ENCODE results near the gene SPSB1. TPM values are rescaled to one million over a fixed set of nuclear protein-coding genes. Genes with fewer than 3 reads are reported as not detected.

Gene SPSB1
- total RNA-seq, 1 donor from 2014 or later: 78.6 TPM

GRCh38 chr1:9248341-9249262 is 44.1 kb upstream of the SPSB1 start:
- H3K36me3 Mint-ChIP-seq (ENCODE audit: unreplicated experiment): no peaks in the 10 kb centered on the region

GRCh38 chr1:9249263-9249533 is 43.5 kb upstream of the SPSB1 start:
- H3K4me3 Mint-ChIP-seq (ENCODE audit: unreplicated experiment): peak overlapping the region; percentile 45
- peaks cover 5% of the 10 kb centered on the region for H3K27me3 Mint-ChIP-seq (ENCODE audit: unreplicated experiment)
- TF ChIP-seq CTCF (IDR thresholded peaks at IDR 0.05; ENCODE audit: partially characterized antibody, unreplicated experiment): no peak
- H3K9me3 Mint-ChIP-seq (ENCODE audit: unreplicated experiment): peaks cover 6% of the 10 kb centered on the region
- H3K4me1 Mint-ChIP-seq (ENCODE audit: low read depth, unreplicated experiment): peaks cover 26% of the 10 kb centered on the region
- no peak for DNase-seq
- no peaks in the 10 kb centered on the region for H3K36me3 Mint-ChIP-seq (ENCODE audit: unreplicated experiment)
- H3K27ac Mint-ChIP-seq (ENCODE audit: unreplicated experiment): peak overlapping the region; percentile 24

More at GRCh38 chr1:9248341-9249262, 44.1 kb upstream of the SPSB1 start:
- peak overlapping the region; percentile 45 for H3K4me3 Mint-ChIP-seq (ENCODE audit: unreplicated experiment)
- H3K4me1 Mint-ChIP-seq (ENCODE audit: low read depth, unreplicated experiment): peaks cover 23% of the 10 kb centered on the region
- DNase-seq: no peak
- H3K9me3 Mint-ChIP-seq (ENCODE audit: unreplicated experiment): peaks cover 6% of the 10 kb centered on the region
- TF ChIP-seq CTCF (IDR thresholded peaks at IDR 0.05; ENCODE audit: partially characterized antibody, unreplicated experiment): no peak
- H3K27ac Mint-ChIP-seq (ENCODE audit: unreplicated experiment): peak overlapping the region; percentile 24
- peaks cover 5% of the 10 kb centered on the region for H3K27me3 Mint-ChIP-seq (ENCODE audit: unreplicated experiment)

- Mint-ChIP-seq H3K36me3 (ENCODE audit: unreplicated experiment) (no peaks in the 10 kb centered on the region), H3K4me3 (ENCODE audit: unreplicated experiment) (no peak overlapping the region), H3K4me1 (ENCODE audit: low read depth, unreplicated experiment) (peaks cover 26% of the 10 kb centered on the region), H3K27ac (ENCODE audit: unreplicated experiment) (no peak overlapping the region), H3K9me3 (ENCODE audit: unreplicated experiment) (peaks cover 6% of the 10 kb centered on the region), H3K27me3 (ENCODE audit: unreplicated experiment) (peaks cover 5% of the 10 kb centered on the region)
- TF ChIP-seq CTCF (IDR thresholded peaks at IDR 0.05; ENCODE audit: partially characterized antibody, unreplicated experiment): peak; percentile 62
- peak; percentile 69 for DNase-seq
Observed at GRCh38 chr1:9249534-9250410, 42.9 kb upstream of the SPSB1 start.

GRCh38 chr1:9250411-9251381 is 42.0 kb upstream of the SPSB1 start:
- TF ChIP-seq CTCF (IDR thresholded peaks at IDR 0.05; ENCODE audit: partially characterized antibody, unreplicated experiment): no peak
- Mint-ChIP-seq H3K9me3 (ENCODE audit: unreplicated experiment) (peaks cover 6% of the 10 kb centered on the region), H3K4me3 (ENCODE audit: unreplicated experiment) (peak overlapping the region; percentile 65), H3K4me1 (ENCODE audit: low read depth, unreplicated experiment) (peaks cover 26% of the 10 kb centered on the region), H3K27ac (ENCODE audit: unreplicated experiment) (peak overlapping the region; percentile 83), H3K27me3 (ENCODE audit: unreplicated experiment) (peaks cover 5% of the 10 kb centered on the region), H3K36me3 (ENCODE audit: unreplicated experiment) (no peaks in the 10 kb centered on the region)
- DNase-seq: no peak
